WTC11 (cell line): ENCODE measurements around the gene CAPN11. TPM values are rescaled to one million over a fixed set of nuclear protein-coding genes. Genes with fewer than 3 reads are reported as not detected.

Source experiments
- ATAC-seq: fragments of 200-7000 bp; cut with Tn5 transposase; 2 replicates; pipeline ENCODE4 v1.10.0; 2021; ENCODE audit warnings: mild to moderate bottlenecking, moderate library complexity
- CTCF ChIA-PET: fragments of 300-600 bp; sonication (Branson Sonifier 250); formaldehyde crosslinking; loops from one replicate; lab custom pipeline; 2021; ENCODE audit warnings: antibody characterized with exemption; lab: Charles Lee
- POLR2A ChIA-PET: fragments of 350-600 bp; sonication (Branson Sonifier 250); formaldehyde crosslinking; loops from one replicate; lab custom pipeline; 2021; ENCODE audit warnings: antibody characterized with exemption; lab: Charles Lee
- DNase-seq: peaks from one replicate; pipeline ENCODE4 v3.0.0; 2021; ENCODE audit warnings: low spot score
- H3K27ac Mint-ChIP-seq: 2 replicates; pipeline ENCODE4 v1.8.0; 2021; ENCODE audit warnings: mixed read lengths
- H3K27me3 Mint-ChIP-seq: 2 replicates; pipeline ENCODE4 v1.8.0; 2021; ENCODE audit warnings: low read depth, mild to moderate bottlenecking, moderate library complexity, mixed read lengths
- H3K36me3 Mint-ChIP-seq: 2 replicates; pipeline ENCODE4 v1.8.0; 2021; ENCODE audit warnings: mixed read lengths
- H3K4me1 Mint-ChIP-seq: 2 replicates; pipeline ENCODE4 v1.8.0; 2022; ENCODE audit warnings: mixed read lengths
- H3K4me3 Mint-ChIP-seq: 2 replicates; pipeline ENCODE4 v1.8.0; 2021; ENCODE audit warnings: mild to moderate bottlenecking, moderate library complexity, mixed read lengths
- H3K9me3 Mint-ChIP-seq: 2 replicates; pipeline ENCODE4 v1.8.0; 2021; ENCODE audit warnings: mixed read lengths
- CDX4 ChIP-seq: fragments of 250-450 bp; sonication (Bioruptor Pico); IDR thresholded peaks from 2 replicates; pipeline ENCODE4 v1.9.0; 2021; ENCODE audit warnings: moderate library complexity, mild to moderate bottlenecking, inconsistent platforms, borderline replicate concordance
- CREM ChIP-seq: sonication (generic); formaldehyde crosslinking; IDR thresholded peaks from 2 replicates; pipeline ENCODE4 v1.8.1; 2022; ENCODE audit warnings: mild to moderate bottlenecking, missing genetic modification reagents, moderate library complexity
- CTCF ChIP-seq: fragments of 200-600 bp; IDR thresholded peaks from 2 replicates; pipeline ENCODE4 v1.8.0; 2022; ENCODE audit warnings: antibody characterized with exemption
- E2F1 ChIP-seq: sonication (generic); formaldehyde crosslinking; IDR thresholded peaks from 2 replicates; pipeline ENCODE4 v1.8.0; 2022; ENCODE audit warnings: mild to moderate bottlenecking, missing genetic modification reagents
- ETV6 ChIP-seq: sonication (generic); formaldehyde crosslinking; IDR thresholded peaks from 2 replicates; pipeline ENCODE4 v1.8.1; 2022; ENCODE audit warnings: mild to moderate bottlenecking, missing genetic modification reagents
- GABPB1 ChIP-seq: sonication (generic); formaldehyde crosslinking; IDR thresholded peaks from 2 replicates; pipeline ENCODE4 v1.8.1; 2023; ENCODE audit warnings: mild to moderate bottlenecking, missing genetic modification reagents
- HMGA2 ChIP-seq: fragments of 250-450 bp; sonication (Bioruptor Pico); IDR thresholded peaks from 2 replicates; pipeline ENCODE4 v1.4.0; 2021; ENCODE audit warnings: mild to moderate bottlenecking, moderate library complexity
- IRF1 ChIP-seq: sonication (generic); formaldehyde crosslinking; IDR thresholded peaks from 2 replicates; pipeline ENCODE4 v1.8.0; 2023; ENCODE audit warnings: missing genetic modification reagents
- JAZF1 ChIP-seq: fragments of 250-450 bp; sonication (Bioruptor Pico); IDR thresholded peaks from 2 replicates; pipeline ENCODE4 v1.9.0; 2021; ENCODE audit warnings: moderate library complexity, mild to moderate bottlenecking, inconsistent platforms
- RELA ChIP-seq: sonication (generic); formaldehyde crosslinking; IDR thresholded peaks from 2 replicates; pipeline ENCODE4 v1.8.1; 2022; ENCODE audit warnings: missing genetic modification reagents, mild to moderate bottlenecking, borderline replicate concordance
- SMAD3 ChIP-seq: sonication (generic); formaldehyde crosslinking; IDR thresholded peaks from 2 replicates; pipeline ENCODE4 v1.8.0; 2022; ENCODE audit warnings: missing genetic modification reagents, mild to moderate bottlenecking, borderline replicate concordance
- SOX15 ChIP-seq: fragments of 250-450 bp; sonication (Bioruptor Pico); IDR thresholded peaks from 2 replicates; pipeline ENCODE4 v1.9.0; 2021; ENCODE audit warnings: mild to moderate bottlenecking
- TEAD4 ChIP-seq: sonication (generic); formaldehyde crosslinking; IDR thresholded peaks from 2 replicates; pipeline ENCODE4 v1.8.0; 2022; ENCODE audit warnings: mild to moderate bottlenecking, missing genetic modification reagents
- ZNF423 ChIP-seq: fragments of 250-450 bp; sonication (Bioruptor Pico); IDR thresholded peaks from 2 replicates; pipeline ENCODE4 v2.1.2; 2022; ENCODE audit warnings: mild to moderate bottlenecking, moderate library complexity
- total RNA-seq: library from RNA; stranded (reverse); gene quantifications from 3 replicates; pipeline ENCODE4 v1.2.3, GENCODE V29; 2021
- TF ChIP-seq, protein P1 (sequence below): sonication (generic); formaldehyde crosslinking; IDR thresholded peaks from 2 replicates; pipeline ENCODE4 v1.8.0; 2022; ENCODE audit warnings: missing genetic modification reagents
- TF ChIP-seq, protein P2 (sequence below): sonication (generic); formaldehyde crosslinking; IDR thresholded peaks from 2 replicates; pipeline ENCODE4 v1.8.0; 2022; ENCODE audit warnings: mild to moderate bottlenecking, missing genetic modification reagents
- TF ChIP-seq, protein P3 (sequence below): sonication (generic); formaldehyde crosslinking; conservative IDR thresholded peaks from 2 replicates; pipeline ENCODE4 v1.8.1; 2022; ENCODE audit warnings: mild to moderate bottlenecking, missing genetic modification reagents
- TF ChIP-seq, protein P4 (sequence below): fragments of 250-450 bp; sonication (Bioruptor Pico); IDR thresholded peaks from 2 replicates; pipeline ENCODE4 v1.8.0; 2021; ENCODE audit warnings: mild to moderate bottlenecking
- TF ChIP-seq, protein P5 (sequence below): sonication (generic); formaldehyde crosslinking; IDR thresholded peaks from 2 replicates; pipeline ENCODE4 v1.8.1; 2022; ENCODE audit warnings: mild to moderate bottlenecking, moderate library complexity, missing genetic modification reagents
- TF ChIP-seq, protein P6 (sequence below): sonication (generic); formaldehyde crosslinking; IDR thresholded peaks from 2 replicates; pipeline ENCODE4 v1.8.1; 2023; ENCODE audit warnings: mild to moderate bottlenecking, moderate library complexity, missing genetic modification reagents

The CAPN11 gene
- total RNA-seq, 1 experiment from 2014 or later = 2.3 TPM

DNA sequence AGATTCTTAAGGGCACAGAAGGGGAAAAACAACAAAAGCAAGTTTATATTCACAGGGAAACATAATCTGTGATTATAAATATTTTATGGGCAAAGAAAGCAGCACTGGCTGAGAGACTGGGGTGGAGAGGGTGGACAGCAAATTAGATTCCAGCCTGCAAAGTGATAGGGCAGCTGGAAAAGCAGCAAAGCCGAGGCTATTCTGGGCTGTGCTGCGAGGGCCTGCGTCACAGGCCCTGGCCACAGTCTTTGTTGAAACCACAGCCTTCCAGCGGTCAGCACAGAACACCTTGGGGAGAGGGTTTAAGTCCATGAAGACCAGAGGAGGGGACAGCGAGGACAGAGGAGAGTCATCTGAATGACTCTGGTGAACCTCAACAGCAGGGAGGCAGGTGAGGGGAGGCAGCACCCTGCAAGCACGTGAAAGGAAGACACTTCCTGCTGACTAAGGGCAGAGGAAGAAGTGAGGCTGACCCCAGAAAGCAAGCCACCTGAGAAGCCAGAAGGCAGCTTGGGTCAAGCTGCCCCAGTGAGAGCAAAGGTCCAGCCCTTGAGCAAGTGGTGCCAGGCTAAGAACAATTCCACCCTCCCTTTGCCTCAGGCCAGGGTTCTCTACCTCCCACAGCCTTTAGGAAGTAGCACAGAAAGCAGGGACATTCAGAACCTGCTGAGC is 48.5 kb upstream of the CAPN11 start:
- Mint-ChIP-seq H3K4me3 (no peak overlapping the region), H3K9me3 (no peaks in the 10 kb centered on the region), H3K27ac (peak overlapping the region; percentile 81; the same call in 1 of the 2 replicates), H3K27me3 (no peaks in the 10 kb centered on the region), H3K4me1 (no peaks in the 10 kb centered on the region), H3K36me3 (peaks cover 72% of the 10 kb centered on the region)
- CTCF ChIA-PET = interaction anchor here (1.0 kb wide), 1 partner anchor 14 kb away, joined by 3 read pairs; no protein-coding TSS in a partner anchor
- ATAC-seq (no peak), DNase-seq (no peak)
- POLR2A ChIA-PET = interaction anchor here (0.6 kb wide), 1 partner anchor 146 kb away, joined by 4 read pairs; no protein-coding TSS in a partner anchor
- no peak for TF ChIP-seq CTCF
- TF ChIP-seq, protein P1, sequence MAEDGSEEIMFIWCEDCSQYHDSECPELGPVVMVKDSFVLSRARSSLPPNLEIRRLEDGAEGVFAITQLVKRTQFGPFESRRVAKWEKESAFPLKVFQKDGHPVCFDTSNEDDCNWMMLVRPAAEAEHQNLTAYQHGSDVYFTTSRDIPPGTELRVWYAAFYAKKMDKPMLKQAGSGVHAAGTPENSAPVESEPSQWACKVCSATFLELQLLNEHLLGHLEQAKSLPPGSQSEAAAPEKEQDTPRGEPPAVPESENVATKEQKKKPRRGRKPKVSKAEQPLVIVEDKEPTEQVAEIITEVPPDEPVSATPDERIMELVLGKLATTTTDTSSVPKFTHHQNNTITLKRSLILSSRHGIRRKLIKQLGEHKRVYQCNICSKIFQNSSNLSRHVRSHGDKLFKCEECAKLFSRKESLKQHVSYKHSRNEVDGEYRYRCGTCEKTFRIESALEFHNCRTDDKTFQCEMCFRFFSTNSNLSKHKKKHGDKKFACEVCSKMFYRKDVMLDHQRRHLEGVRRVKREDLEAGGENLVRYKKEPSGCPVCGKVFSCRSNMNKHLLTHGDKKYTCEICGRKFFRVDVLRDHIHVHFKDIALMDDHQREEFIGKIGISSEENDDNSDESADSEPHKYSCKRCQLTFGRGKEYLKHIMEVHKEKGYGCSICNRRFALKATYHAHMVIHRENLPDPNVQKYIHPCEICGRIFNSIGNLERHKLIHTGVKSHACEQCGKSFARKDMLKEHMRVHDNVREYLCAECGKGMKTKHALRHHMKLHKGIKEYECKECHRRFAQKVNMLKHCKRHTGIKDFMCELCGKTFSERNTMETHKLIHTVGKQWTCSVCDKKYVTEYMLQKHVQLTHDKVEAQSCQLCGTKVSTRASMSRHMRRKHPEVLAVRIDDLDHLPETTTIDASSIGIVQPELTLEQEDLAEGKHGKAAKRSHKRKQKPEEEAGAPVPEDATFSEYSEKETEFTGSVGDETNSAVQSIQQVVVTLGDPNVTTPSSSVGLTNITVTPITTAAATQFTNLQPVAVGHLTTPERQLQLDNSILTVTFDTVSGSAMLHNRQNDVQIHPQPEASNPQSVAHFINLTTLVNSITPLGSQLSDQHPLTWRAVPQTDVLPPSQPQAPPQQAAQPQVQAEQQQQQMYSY (CRISPR knock-in tag) = no peak
- TF ChIP-seq E2F1 (CRISPR knock-in tag) = no peak
- TF ChIP-seq HMGA2 (CRISPR knock-in tag) = no peak
- TF ChIP-seq, protein P2, sequence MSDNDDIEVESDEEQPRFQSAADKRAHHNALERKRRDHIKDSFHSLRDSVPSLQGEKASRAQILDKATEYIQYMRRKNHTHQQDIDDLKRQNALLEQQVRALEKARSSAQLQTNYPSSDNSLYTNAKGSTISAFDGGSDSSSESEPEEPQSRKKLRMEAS = no peak
- TF ChIP-seq, protein P3, sequence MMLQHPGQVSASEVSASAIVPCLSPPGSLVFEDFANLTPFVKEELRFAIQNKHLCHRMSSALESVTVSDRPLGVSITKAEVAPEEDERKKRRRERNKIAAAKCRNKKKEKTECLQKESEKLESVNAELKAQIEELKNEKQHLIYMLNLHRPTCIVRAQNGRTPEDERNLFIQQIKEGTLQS (CRISPR knock-in tag) = no peak
- TF ChIP-seq ZNF423 (CRISPR knock-in tag) = no peak
- no peak for TF ChIP-seq JAZF1 (CRISPR knock-in tag)
- TF ChIP-seq SMAD3 (CRISPR knock-in tag) = no peak
- TF ChIP-seq ETV6 = no peak
- no peak for TF ChIP-seq GABPB1

DNA sequence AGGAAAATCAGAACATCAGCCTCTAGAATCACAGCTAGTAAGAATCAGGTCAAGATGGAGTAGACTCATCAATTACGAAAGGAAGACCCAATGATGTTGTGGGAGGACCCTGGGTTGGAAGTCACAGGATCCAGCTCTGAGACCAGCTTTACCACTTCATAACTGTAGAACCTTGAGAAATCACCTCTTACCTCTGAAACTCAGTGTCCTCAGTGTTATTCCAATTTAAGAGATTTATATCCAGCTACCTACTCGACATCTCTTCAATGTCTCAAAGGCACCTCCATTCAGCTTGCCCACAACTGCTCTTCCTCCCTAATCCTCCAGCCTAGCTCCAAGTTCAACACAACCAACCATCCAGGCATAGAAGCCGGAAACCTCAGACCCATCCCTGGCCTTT is 47.7 kb upstream of the CAPN11 start:
- ATAC-seq (no peak), DNase-seq (no peak)
- peaks cover 73% of the 10 kb centered on the region for H3K36me3 Mint-ChIP-seq
- H3K27me3 Mint-ChIP-seq = no peaks in the 10 kb centered on the region
- H3K27ac Mint-ChIP-seq = no peak overlapping the region
- H3K4me3 Mint-ChIP-seq = no peak overlapping the region
- H3K9me3 Mint-ChIP-seq = no peaks in the 10 kb centered on the region
- ChIA-PET CTCF (interaction anchor here (1.0 to 2.3 kb wide), 4 partner anchors 11 to 14 kb away, joined by 3 to 9 read pairs (median 4); no protein-coding TSS in a partner anchor), POLR2A (no interaction called here)
- H3K4me1 Mint-ChIP-seq = no peaks in the 10 kb centered on the region
- no peak for TF ChIP-seq IRF1
- TF ChIP-seq, protein P4, sequence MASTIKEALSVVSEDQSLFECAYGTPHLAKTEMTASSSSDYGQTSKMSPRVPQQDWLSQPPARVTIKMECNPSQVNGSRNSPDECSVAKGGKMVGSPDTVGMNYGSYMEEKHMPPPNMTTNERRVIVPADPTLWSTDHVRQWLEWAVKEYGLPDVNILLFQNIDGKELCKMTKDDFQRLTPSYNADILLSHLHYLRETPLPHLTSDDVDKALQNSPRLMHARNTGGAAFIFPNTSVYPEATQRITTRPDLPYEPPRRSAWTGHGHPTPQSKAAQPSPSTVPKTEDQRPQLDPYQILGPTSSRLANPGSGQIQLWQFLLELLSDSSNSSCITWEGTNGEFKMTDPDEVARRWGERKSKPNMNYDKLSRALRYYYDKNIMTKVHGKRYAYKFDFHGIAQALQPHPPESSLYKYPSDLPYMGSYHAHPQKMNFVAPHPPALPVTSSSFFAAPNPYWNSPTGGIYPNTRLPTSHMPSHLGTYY = no peak
- TF ChIP-seq RELA = no peak
- no peak for TF ChIP-seq TEAD4
- TF ChIP-seq, protein P5, sequence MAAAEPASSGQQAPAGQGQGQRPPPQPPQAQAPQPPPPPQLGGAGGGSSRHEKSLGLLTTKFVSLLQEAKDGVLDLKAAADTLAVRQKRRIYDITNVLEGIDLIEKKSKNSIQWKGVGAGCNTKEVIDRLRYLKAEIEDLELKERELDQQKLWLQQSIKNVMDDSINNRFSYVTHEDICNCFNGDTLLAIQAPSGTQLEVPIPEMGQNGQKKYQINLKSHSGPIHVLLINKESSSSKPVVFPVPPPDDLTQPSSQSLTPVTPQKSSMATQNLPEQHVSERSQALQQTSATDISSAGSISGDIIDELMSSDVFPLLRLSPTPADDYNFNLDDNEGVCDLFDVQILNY = no peak
- no peak for TF ChIP-seq CREM (CRISPR knock-in tag)
- TF ChIP-seq, protein P6, sequence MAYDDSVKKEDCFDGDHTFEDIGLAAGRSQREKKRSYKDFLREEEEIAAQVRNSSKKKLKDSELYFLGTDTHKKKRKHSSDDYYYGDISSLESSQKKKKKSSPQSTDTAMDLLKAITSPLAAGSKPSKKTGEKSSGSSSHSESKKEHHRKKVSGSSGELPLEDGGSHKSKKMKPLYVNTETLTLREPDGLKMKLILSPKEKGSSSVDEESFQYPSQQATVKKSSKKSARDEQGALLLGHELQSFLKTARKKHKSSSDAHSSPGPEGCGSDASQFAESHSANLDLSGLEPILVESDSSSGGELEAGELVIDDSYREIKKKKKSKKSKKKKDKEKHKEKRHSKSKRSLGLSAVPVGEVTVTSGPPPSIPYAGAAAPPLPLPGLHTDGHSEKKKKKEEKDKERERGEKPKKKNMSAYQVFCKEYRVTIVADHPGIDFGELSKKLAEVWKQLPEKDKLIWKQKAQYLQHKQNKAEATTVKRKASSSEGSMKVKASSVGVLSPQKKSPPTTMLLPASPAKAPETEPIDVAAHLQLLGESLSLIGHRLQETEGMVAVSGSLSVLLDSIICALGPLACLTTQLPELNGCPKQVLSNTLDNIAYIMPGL (CRISPR knock-in tag) = no peak
- TF ChIP-seq SOX15 = no peak
- TF ChIP-seq GABPB1 = no peak
- no peak for TF ChIP-seq CDX4 (CRISPR knock-in tag)
